ENCODE results near the gene KDELR1. TPM values are rescaled to one million over a fixed set of nuclear protein-coding genes. Genes with fewer than 3 reads are reported as not detected.
A peak's percentile ranks its signal among the peaks of the same experiment; 100 is the strongest.

Gene KDELR1
- total and polyA plus RNA-seq, 2 of the 13 experiments (the other 11 are each of a cell fraction or from before 2014, with no cell fraction given): 134 to 185 TPM

DNA sequence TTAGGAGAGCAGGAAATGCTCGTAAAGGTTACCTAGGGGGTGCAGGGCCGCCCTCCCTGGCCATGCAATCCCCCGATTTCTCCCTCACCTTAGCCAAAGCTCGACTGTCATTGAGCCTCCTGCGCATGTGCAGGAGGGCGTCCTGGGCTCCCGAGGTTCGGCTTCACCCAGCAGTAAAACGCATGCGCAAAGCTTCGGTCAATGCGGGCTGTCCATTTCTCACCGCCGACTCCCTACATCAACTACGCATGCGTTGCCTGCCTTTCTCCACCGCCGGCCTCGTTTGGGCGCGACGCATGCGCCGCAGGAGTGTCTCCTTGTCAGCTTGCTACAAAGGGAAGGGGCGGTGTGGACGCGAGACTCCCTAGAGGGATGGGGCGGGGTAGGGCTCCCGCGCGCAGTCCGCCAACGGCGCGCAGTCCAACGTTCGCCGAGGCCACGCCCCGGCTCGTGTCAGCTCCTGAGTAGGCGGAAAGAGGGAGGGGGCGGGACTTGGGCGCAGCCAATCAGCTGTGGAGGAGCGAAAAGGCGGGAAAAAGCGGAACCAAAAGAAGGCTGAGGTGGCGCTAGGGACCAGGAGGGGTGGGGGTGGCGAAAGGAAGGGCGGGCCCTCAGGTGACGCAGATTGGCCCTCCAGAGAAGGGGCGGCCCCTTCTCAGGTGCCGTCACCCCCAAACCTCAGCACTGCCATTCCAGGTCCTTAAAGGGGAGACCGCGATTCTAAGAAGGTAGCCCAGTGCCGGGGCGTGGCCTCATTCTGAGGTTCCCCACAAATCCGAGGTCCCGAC, 27.3 kb downstream of the KDELR1 start, which contains the start of the genes SYNGR4 and TMEM143 (continued):
- TF ChIP-seq, protein P1, sequence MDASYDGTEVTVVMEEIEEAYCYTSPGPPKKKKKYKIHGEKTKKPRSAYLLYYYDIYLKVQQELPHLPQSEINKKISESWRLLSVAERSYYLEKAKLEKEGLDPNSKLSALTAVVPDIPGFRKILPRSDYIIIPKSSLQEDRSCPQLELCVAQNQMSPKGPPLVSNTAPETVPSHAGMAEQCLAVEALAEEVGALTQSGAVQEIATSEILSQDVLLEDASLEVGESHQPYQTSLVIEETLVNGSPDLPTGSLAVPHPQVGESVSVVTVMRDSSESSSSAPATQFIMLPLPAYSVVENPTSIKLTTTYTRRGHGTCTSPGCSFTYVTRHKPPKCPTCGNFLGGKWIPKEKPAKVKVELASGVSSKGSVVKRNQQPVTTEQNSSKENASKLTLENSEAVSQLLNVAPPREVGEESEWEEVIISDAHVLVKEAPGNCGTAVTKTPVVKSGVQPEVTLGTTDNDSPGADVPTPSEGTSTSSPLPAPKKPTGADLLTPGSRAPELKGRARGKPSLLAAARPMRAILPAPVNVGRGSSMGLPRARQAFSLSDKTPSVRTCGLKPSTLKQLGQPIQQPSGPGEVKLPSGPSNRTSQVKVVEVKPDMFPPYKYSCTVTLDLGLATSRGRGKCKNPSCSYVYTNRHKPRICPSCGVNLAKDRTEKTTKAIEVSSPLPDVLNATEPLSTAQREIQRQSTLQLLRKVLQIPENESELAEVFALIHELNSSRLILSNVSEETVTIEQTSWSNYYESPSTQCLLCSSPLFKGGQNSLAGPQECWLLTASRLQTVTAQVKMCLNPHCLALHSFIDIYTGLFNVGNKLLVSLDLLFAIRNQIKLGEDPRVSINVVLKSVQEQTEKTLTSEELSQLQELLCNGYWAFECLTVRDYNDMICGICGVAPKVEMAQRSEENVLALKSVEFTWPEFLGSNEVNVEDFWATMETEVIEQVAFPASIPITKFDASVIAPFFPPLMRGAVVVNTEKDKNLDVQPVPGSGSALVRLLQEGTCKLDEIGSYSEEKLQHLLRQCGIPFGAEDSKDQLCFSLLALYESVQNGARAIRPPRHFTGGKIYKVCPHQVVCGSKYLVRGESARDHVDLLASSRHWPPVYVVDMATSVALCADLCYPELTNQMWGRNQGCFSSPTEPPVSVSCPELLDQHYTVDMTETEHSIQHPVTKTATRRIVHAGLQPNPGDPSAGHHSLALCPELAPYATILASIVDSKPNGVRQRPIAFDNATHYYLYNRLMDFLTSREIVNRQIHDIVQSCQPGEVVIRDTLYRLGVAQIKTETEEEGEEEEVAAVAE (CRISPR knock-in tag; IDR thresholded peaks at IDR 0.05; ENCODE audit: borderline replicate concordance): no peak
- no peak for TF ChIP-seq FOXA1 (IDR thresholded peaks at IDR 0.05)
- TF ChIP-seq FOXA1 (CRISPR knock-in tag; IDR thresholded peaks at IDR 0.05): 0 out of 2 replicates have a peak, but pooled peaks have one; percentile 17
- TF ChIP-seq ZNF234 (CRISPR knock-in tag; conservative IDR thresholded peaks at IDR 0.05): no peak
- peak; percentile 31; the same call in 1 of the 2 replicates for TF ChIP-seq KDM2A (CRISPR knock-in tag; IDR thresholded peaks at IDR 0.05; ENCODE audit: borderline replicate concordance, low read depth)
- TF ChIP-seq RXRA (CRISPR knock-in tag; IDR thresholded peaks at IDR 0.05): no peak
- TF ChIP-seq ZNF264 (CRISPR knock-in tag; IDR thresholded peaks at IDR 0.05): peak; percentile 77; the same call in 1 of the 2 replicates
- no peak for TF ChIP-seq GZF1 (CRISPR knock-in tag; IDR thresholded peaks at IDR 0.05)
- no peak for TF ChIP-seq ZNF879 (CRISPR knock-in tag; IDR thresholded peaks at IDR 0.05)
- no peak for TF ChIP-seq RAD51 (IDR thresholded peaks at IDR 0.05; ENCODE audit: borderline replicate concordance)
- TF ChIP-seq ZNF737 (CRISPR knock-in tag; IDR thresholded peaks at IDR 0.05; ENCODE audit: borderline replicate concordance): no peak
- TF ChIP-seq ZNF563 (CRISPR knock-in tag; IDR thresholded peaks at IDR 0.05): peak; percentile 93
- TF ChIP-seq SMARCE1 (IDR thresholded peaks at IDR 0.05; ENCODE audit: borderline replicate concordance): no peak
- TF ChIP-seq SIN3A (IDR thresholded peaks at IDR 0.05; ENCODE audit: borderline replicate concordance, low read depth, low read length): no peak; the same call in 1 of the 2 replicates
- TF ChIP-seq NONO (IDR thresholded peaks at IDR 0.05): no peak
- no peak; the same call in 1 of the 2 replicates for TF ChIP-seq NONO (CRISPR knock-in tag; conservative IDR thresholded peaks at IDR 0.05)
- TF ChIP-seq ESRRA (CRISPR knock-in tag; IDR thresholded peaks at IDR 0.05; ENCODE audit: low read depth): no peak
- TF ChIP-seq ZNF136 (CRISPR knock-in tag; IDR thresholded peaks at IDR 0.05; ENCODE audit: low read depth): 0 out of 2 replicates have a peak, but pooled peaks have one; percentile 26
- TF ChIP-seq, protein P2, sequence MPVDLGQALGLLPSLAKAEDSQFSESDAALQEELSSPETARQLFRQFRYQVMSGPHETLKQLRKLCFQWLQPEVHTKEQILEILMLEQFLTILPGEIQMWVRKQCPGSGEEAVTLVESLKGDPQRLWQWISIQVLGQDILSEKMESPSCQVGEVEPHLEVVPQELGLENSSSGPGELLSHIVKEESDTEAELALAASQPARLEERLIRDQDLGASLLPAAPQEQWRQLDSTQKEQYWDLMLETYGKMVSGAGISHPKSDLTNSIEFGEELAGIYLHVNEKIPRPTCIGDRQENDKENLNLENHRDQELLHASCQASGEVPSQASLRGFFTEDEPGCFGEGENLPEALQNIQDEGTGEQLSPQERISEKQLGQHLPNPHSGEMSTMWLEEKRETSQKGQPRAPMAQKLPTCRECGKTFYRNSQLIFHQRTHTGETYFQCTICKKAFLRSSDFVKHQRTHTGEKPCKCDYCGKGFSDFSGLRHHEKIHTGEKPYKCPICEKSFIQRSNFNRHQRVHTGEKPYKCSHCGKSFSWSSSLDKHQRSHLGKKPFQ (CRISPR knock-in tag; IDR thresholded peaks at IDR 0.05; ENCODE audit: insufficient replicate concordance): no peak
- no peak for TF ChIP-seq PRPF4 (IDR thresholded peaks at IDR 0.05; ENCODE audit: low read depth, low read length, poor library complexity, severe bottlenecking)
- no peak for TF ChIP-seq ZFP36L1 (CRISPR knock-in tag; IDR thresholded peaks at IDR 0.05)

Data from HepG2 (cell line).